IPS-18a (cell line): ENCODE data around the gene C19orf53.
A peak's percentile ranks its signal among the peaks of the same experiment; 100 is the strongest.

ENCODE experiments used
- H3K27ac ChIP-seq: one replicate; pipeline ENCODE4 v1.5.1; 2013; ENCODE audit warnings: low read length
- H3K27me3 ChIP-seq: one replicate; pipeline ENCODE4 v1.6.1; 2013; ENCODE audit warnings: mild to moderate bottlenecking, low read length; ENCODE audit not compliant: control insufficient read depth, insufficient read depth
- H3K36me3 ChIP-seq: one replicate; pipeline ENCODE4 v1.6.1; 2013; ENCODE audit warnings: low read depth, low read length; ENCODE audit not compliant: control insufficient read depth
- H3K4me1 ChIP-seq: one replicate; pipeline ENCODE4 v1.6.1; 2013; ENCODE audit warnings: low read depth, low read length; ENCODE audit not compliant: control insufficient read depth
- H3K4me3 ChIP-seq: one replicate; pipeline ENCODE4 v1.5.1; 2013; ENCODE audit warnings: low read length
- H3K9ac ChIP-seq: one replicate; pipeline ENCODE4 v1.6.1; 2013; ENCODE audit warnings: mild to moderate bottlenecking, low read length, moderate library complexity
- H3K9me3 ChIP-seq: one replicate; pipeline ENCODE4 v1.6.1; 2013; ENCODE audit warnings: low read depth, low read length; ENCODE audit not compliant: control insufficient read depth

C19orf53 gene

GRCh38 chr19:13774217-13775191 is at the start of gene C19orf53:
Gene C19orf53, plus strand, starts transcription at chr19:13774456. Its CDS starts 22 bp downstream, at chr19:13774478.
- peak within 1 kb of the TSS; percentile 83 for H3K27ac ChIP-seq
- H3K4me3 ChIP-seq: peak within 1 kb of the TSS; percentile 81

GRCh38 chr19:13726323-13726722 is 47.9 kb upstream of the C19orf53 start:
- H3K27ac ChIP-seq: no peak overlapping the region
- peaks cover 4% of the 10 kb centered on the region for H3K4me1 ChIP-seq
- H3K27me3 ChIP-seq: no peaks in the 10 kb centered on the region
- no peak overlapping the region for H3K9ac ChIP-seq
- no peaks in the 10 kb centered on the region for H3K9me3 ChIP-seq
- no peaks in the 10 kb centered on the region for H3K36me3 ChIP-seq
- no peak overlapping the region for H3K4me3 ChIP-seq

More at GRCh38 chr19:13774217-13775191, at the start of gene C19orf53:
- Histone ChIP-seq H3K9ac (peak within 1 kb of the TSS; percentile 92), H3K27me3 (no peaks in the 10 kb centered on the region), H3K36me3 (peaks cover 22% of the 10 kb centered on the region), H3K9me3 (no peaks in the 10 kb centered on the region), H3K4me1 (peaks cover 3% of the 10 kb centered on the region)

GRCh38 chr19:13727798-13728197 is 46.5 kb upstream of the C19orf53 start:
- H3K9me3 ChIP-seq: no peaks in the 10 kb centered on the region
- H3K4me1 ChIP-seq: peaks cover 10% of the 10 kb centered on the region
- H3K9ac ChIP-seq: no peak overlapping the region
- H3K27ac ChIP-seq: no peak overlapping the region
- H3K27me3 ChIP-seq: no peaks in the 10 kb centered on the region
- no peaks in the 10 kb centered on the region for H3K36me3 ChIP-seq
- H3K4me3 ChIP-seq: no peak overlapping the region

GRCh38 chr19:13729859-13730258 is 44.4 kb upstream of the C19orf53 start:
- no peak overlapping the region for H3K9ac ChIP-seq
- peaks cover 10% of the 10 kb centered on the region for H3K4me1 ChIP-seq
- no peak overlapping the region for H3K4me3 ChIP-seq
- no peak overlapping the region for H3K27ac ChIP-seq
- H3K9me3 ChIP-seq: no peaks in the 10 kb centered on the region
- no peaks in the 10 kb centered on the region for H3K36me3 ChIP-seq
- no peaks in the 10 kb centered on the region for H3K27me3 ChIP-seq

GRCh38 chr19:13731147-13731964 is 42.9 kb upstream of the C19orf53 start:
- H3K4me3 ChIP-seq: peak overlapping the region; percentile 83
- H3K27me3 ChIP-seq: no peaks in the 10 kb centered on the region
- peak overlapping the region; percentile 86 for H3K27ac ChIP-seq
- no peaks in the 10 kb centered on the region for H3K9me3 ChIP-seq
- peak overlapping the region; percentile 81 for H3K9ac ChIP-seq
- H3K4me1 ChIP-seq: peaks cover 10% of the 10 kb centered on the region
- H3K36me3 ChIP-seq: no peaks in the 10 kb centered on the region

GRCh38 chr19:13732337-13732736 is 41.9 kb upstream of the C19orf53 start:
- Histone ChIP-seq H3K4me3 (peak overlapping the region; percentile 83), H3K27ac (no peak overlapping the region), H3K27me3 (no peaks in the 10 kb centered on the region), H3K4me1 (peaks cover 10% of the 10 kb centered on the region), H3K9ac (peak overlapping the region; percentile 81), H3K9me3 (no peaks in the 10 kb centered on the region), H3K36me3 (no peaks in the 10 kb centered on the region)

GRCh38 chr19:13734751-13735150 is 39.5 kb upstream of the C19orf53 start:
- Histone ChIP-seq H3K27ac (no peak overlapping the region), H3K27me3 (no peaks in the 10 kb centered on the region), H3K4me3 (no peak overlapping the region), H3K36me3 (no peaks in the 10 kb centered on the region), H3K9me3 (no peaks in the 10 kb centered on the region), H3K9ac (no peak overlapping the region), H3K4me1 (peaks cover 10% of the 10 kb centered on the region)

GRCh38 chr19:13738073-13738472 is 36.2 kb upstream of the C19orf53 start:
- H3K4me3 ChIP-seq: no peak overlapping the region
- no peaks in the 10 kb centered on the region for H3K36me3 ChIP-seq
- H3K27me3 ChIP-seq: no peaks in the 10 kb centered on the region
- H3K4me1 ChIP-seq: no peaks in the 10 kb centered on the region
- H3K9me3 ChIP-seq: no peaks in the 10 kb centered on the region
- no peak overlapping the region for H3K27ac ChIP-seq
- H3K9ac ChIP-seq: no peak overlapping the region

GRCh38 chr19:13741893-13742292 is 32.4 kb upstream of the C19orf53 start:
- no peak overlapping the region for H3K27ac ChIP-seq
- no peaks in the 10 kb centered on the region for H3K4me1 ChIP-seq
- H3K27me3 ChIP-seq: no peaks in the 10 kb centered on the region
- H3K36me3 ChIP-seq: no peaks in the 10 kb centered on the region
- H3K4me3 ChIP-seq: no peak overlapping the region
- H3K9me3 ChIP-seq: no peaks in the 10 kb centered on the region
- no peak overlapping the region for H3K9ac ChIP-seq

GRCh38 chr19:13742756-13743155 is 31.5 kb upstream of the C19orf53 start:
- H3K9ac ChIP-seq: no peak overlapping the region
- H3K27ac ChIP-seq: no peak overlapping the region
- H3K4me3 ChIP-seq: no peak overlapping the region
- no peaks in the 10 kb centered on the region for H3K9me3 ChIP-seq
- no peaks in the 10 kb centered on the region for H3K4me1 ChIP-seq
- no peaks in the 10 kb centered on the region for H3K27me3 ChIP-seq
- H3K36me3 ChIP-seq: no peaks in the 10 kb centered on the region

- H3K9ac ChIP-seq: no peak overlapping the region
- H3K4me3 ChIP-seq: no peak overlapping the region
- H3K36me3 ChIP-seq: no peaks in the 10 kb centered on the region
- no peaks in the 10 kb centered on the region for H3K27me3 ChIP-seq
- no peaks in the 10 kb centered on the region for H3K9me3 ChIP-seq
- H3K4me1 ChIP-seq: no peaks in the 10 kb centered on the region
- no peak overlapping the region for H3K27ac ChIP-seq
These were observed 30.1 kb upstream of the C19orf53 start for GRCh38 chr19:13744174-13744573.
